IPS DF 4.7 (cell line): ENCODE measurements around the gene NRXN3.

Experiments
- DNase-seq: peaks from one replicate; pipeline ENCODE4 v3.0.0-alpha.2; 2013; ENCODE audit warnings: low spot score; ENCODE audit errors: extremely low read depth

The NRXN3 gene

GRCh38 chr14:79117561-79117960 lies 947.4 kb downstream of the NRXN3 start:
- no peak for DNase-seq

- no peak for DNase-seq
Observed at GRCh38 chr14:79118291-79118690, 948.1 kb downstream of the NRXN3 start.

GRCh38 chr14:79134361-79134760 lies 964.2 kb downstream of the NRXN3 start:
- no peak for DNase-seq

GRCh38 chr14:79136071-79137044 lies 966.2 kb downstream of the NRXN3 start:
- no peak for DNase-seq

- DNase-seq: no peak
Observed at GRCh38 chr14:79137045-79137430, 966.9 kb downstream of the NRXN3 start.

GRCh38 chr14:79137836-79138235 lies 967.7 kb downstream of the NRXN3 start:
- DNase-seq: no peak

GRCh38 chr14:79144896-79145295 lies 974.7 kb downstream of the NRXN3 start:
- DNase-seq: no peak

GRCh38 chr14:79150226-79150625 lies 980.1 kb downstream of the NRXN3 start:
- no peak for DNase-seq

GRCh38 chr14:79157369-79157768 lies 987.2 kb downstream of the NRXN3 start:
- no peak for DNase-seq

GRCh38 chr14:79161571-79161970 lies 991.4 kb downstream of the NRXN3 start:
- DNase-seq: peak; percentile 25

GRCh38 chr14:79162833-79163232 lies 992.7 kb downstream of the NRXN3 start:
- DNase-seq: no peak

GRCh38 chr14:79165471-79166090 lies 995.4 kb downstream of the NRXN3 start:
- DNase-seq: no peak

GRCh38 chr14:79166171-79166570 lies 996.0 kb downstream of the NRXN3 start:
- no peak for DNase-seq

- no peak for DNase-seq
Observed at GRCh38 chr14:79167957-79168356, 997.8 kb downstream of the NRXN3 start.

- DNase-seq: no peak
Observed at GRCh38 chr14:79175671-79176070, 1005.5 kb downstream of the NRXN3 start.

- no peak for DNase-seq
Observed at GRCh38 chr14:79177106-79177505, 1006.9 kb downstream of the NRXN3 start.

GRCh38 chr14:79178719-79179118 lies 1008.5 kb downstream of the NRXN3 start:
- no peak for DNase-seq

- no peak for DNase-seq
Observed at GRCh38 chr14:79179985-79180384, 1009.8 kb downstream of the NRXN3 start.

- DNase-seq: no peak
Observed at GRCh38 chr14:79180656-79181055, 1010.5 kb downstream of the NRXN3 start.

- DNase-seq: no peak
Observed at GRCh38 chr14:79186523-79186922, 1016.4 kb downstream of the NRXN3 start.

- no peak for DNase-seq
Observed at GRCh38 chr14:79193689-79194477, 1023.7 kb downstream of the NRXN3 start.

GRCh38 chr14:79196216-79196615 lies 1026.0 kb downstream of the NRXN3 start:
- no peak for DNase-seq
